H9 (cell line): ENCODE measurements around the gene AGO1. TPM values are rescaled to one million over a fixed set of nuclear protein-coding genes. Genes with fewer than 3 reads are reported as not detected.
"Not testable (repeated sequence)": the region's sequence is repeated elsewhere in the genome, so short reads cannot be mapped to it uniquely, and the experiment has no call there.

ENCODE experiments used
- DNase-seq: peaks from one replicate; pipeline ENCODE4 v3.0.0-alpha.2; 2017
- H2AFZ ChIP-seq: one replicate; pipeline ENCODE4 v1.6.1; 2013; ENCODE audit warnings: mild to moderate bottlenecking, low read length, control low read depth, moderate library complexity
- H2AK5ac ChIP-seq: 2 replicates; pipeline ENCODE4 v1.6.1; 2013; ENCODE audit warnings: low read length, control low read depth, mixed read lengths; ENCODE audit not compliant: insufficient read length
- H2BK120ac ChIP-seq: one replicate; pipeline ENCODE4 v1.6.1; 2013; ENCODE audit warnings: low read depth, mild to moderate bottlenecking, low read length, control low read depth, inconsistent platforms; ENCODE audit not compliant: poor library complexity, severe bottlenecking
- H2BK12ac ChIP-seq: 2 replicates; pipeline ENCODE4 v1.6.1; 2013; ENCODE audit warnings: low read length, control low read depth, mixed read lengths, low read depth; ENCODE audit not compliant: insufficient read length
- H2BK15ac ChIP-seq: 2 replicates; pipeline ENCODE4 v1.6.1; 2013; ENCODE audit warnings: low read depth, low read length, control low read depth
- H2BK20ac ChIP-seq: one replicate; pipeline ENCODE4 v1.6.1; 2013; ENCODE audit warnings: low read depth, mild to moderate bottlenecking, low read length, control low read depth, inconsistent platforms; ENCODE audit not compliant: poor library complexity, severe bottlenecking
- H2BK5ac ChIP-seq: 2 replicates; pipeline ENCODE4 v1.6.1; 2013; ENCODE audit warnings: low read length, control low read depth, mixed read lengths; ENCODE audit not compliant: insufficient read length
- H3K14ac ChIP-seq: 2 replicates; pipeline ENCODE4 v1.6.1; 2013; ENCODE audit warnings: low read length, control low read depth; ENCODE audit not compliant: insufficient read depth
- H3K18ac ChIP-seq: 2 replicates; pipeline ENCODE4 v1.6.1; 2013; ENCODE audit warnings: low read depth, mild to moderate bottlenecking, mixed read lengths, low read length, control low read depth; ENCODE audit not compliant: insufficient read length
- H3K23ac ChIP-seq: 2 replicates; pipeline ENCODE4 v1.6.1; 2013; ENCODE audit warnings: low read length, control low read depth, mixed read lengths, low read depth; ENCODE audit not compliant: insufficient read length
- H3K23me2 ChIP-seq: 2 replicates; pipeline ENCODE4 v1.6.1; 2013; ENCODE audit warnings: low read depth, mild to moderate bottlenecking, mixed read lengths, low read length, control low read depth; ENCODE audit not compliant: insufficient read length, poor library complexity, severe bottlenecking
- H3K27ac ChIP-seq: 2 replicates; pipeline ENCODE4 v1.5.1; 2013; ENCODE audit warnings: low read length, control low read depth, mixed read lengths, low read depth; ENCODE audit not compliant: insufficient read length
- H3K27me3 ChIP-seq: 2 replicates; pipeline ENCODE4 v1.6.1; 2013; ENCODE audit warnings: low read length, control low read depth, inconsistent platforms; ENCODE audit not compliant: insufficient read depth
- H3K4ac ChIP-seq: 2 replicates; pipeline ENCODE4 v1.6.1; 2013; ENCODE audit warnings: low read depth, mild to moderate bottlenecking, control low read depth, inconsistent platforms, low read length, moderate library complexity
- H3K4me1 ChIP-seq: 2 replicates; pipeline ENCODE4 v1.6.1; 2013; ENCODE audit warnings: low read length, control low read depth, inconsistent platforms; ENCODE audit not compliant: insufficient read depth
- H3K4me2 ChIP-seq: 2 replicates; pipeline ENCODE4 v1.6.1; 2013; ENCODE audit warnings: low read length, control low read depth, mixed read lengths; ENCODE audit not compliant: insufficient read length, insufficient read depth
- H3K56ac ChIP-seq: 2 replicates; pipeline ENCODE4 v1.6.1; 2013; ENCODE audit warnings: low read depth, mild to moderate bottlenecking, mixed read lengths, low read length, control low read depth; ENCODE audit not compliant: insufficient read length
- H3K79me1 ChIP-seq: 2 replicates; pipeline ENCODE4 v1.6.1; 2013; ENCODE audit warnings: low read depth, mild to moderate bottlenecking, moderate library complexity, low read length, control low read depth, inconsistent platforms; ENCODE audit not compliant: insufficient read depth, poor library complexity, severe bottlenecking
- H3K79me2 ChIP-seq: 2 replicates; pipeline ENCODE4 v1.6.1; 2013; ENCODE audit warnings: low read length, control low read depth, inconsistent platforms; ENCODE audit not compliant: insufficient read depth
- H3K9ac ChIP-seq: 2 replicates; pipeline ENCODE4 v1.6.1; 2013; ENCODE audit warnings: low read length, control low read depth, mixed read lengths; ENCODE audit not compliant: insufficient read length; ENCODE audit errors: extremely low read depth
- H3K9me3 ChIP-seq: one replicate; pipeline ENCODE4 v1.6.1; 2013; ENCODE audit warnings: low read depth, low read length, inconsistent platforms; ENCODE audit not compliant: control insufficient read depth
- H3T11ph ChIP-seq: one replicate; pipeline ENCODE4 v1.6.1; 2013; ENCODE audit warnings: mild to moderate bottlenecking, low read length, control low read depth, inconsistent platforms
- H4K20me1 ChIP-seq: one replicate; pipeline ENCODE4 v1.6.1; 2013; ENCODE audit not compliant: control insufficient read depth, insufficient read length, insufficient read depth
- H4K5ac ChIP-seq: 2 replicates; pipeline ENCODE4 v1.6.1; 2013; ENCODE audit warnings: low read depth, mild to moderate bottlenecking, mixed read lengths, low read length, control low read depth; ENCODE audit not compliant: insufficient read length
- H4K8ac ChIP-seq: replicated peaks from 2 replicates; pipeline ENCODE4 v1.6.1; 2013; ENCODE audit warnings: low read length, control low read depth, mixed read lengths, low read depth; ENCODE audit not compliant: insufficient read length
- H4K91ac ChIP-seq: 2 replicates; pipeline ENCODE4 v1.6.1; 2013; ENCODE audit warnings: low read depth, mild to moderate bottlenecking, moderate library complexity, mixed read lengths, low read length, control low read depth; ENCODE audit not compliant: insufficient read length
- H3K27ac Mint-ChIP-seq, 3 experiments: 2 replicates in 2 of 3; 3 replicates in 1 of 3; pipeline ENCODE4 v1.8.0; 2020 to 2021; ENCODE audit warnings: mixed read lengths in 3 of 3, mild to moderate bottlenecking in 1 of 3, moderate library complexity in 1 of 3
- H3K27me3 Mint-ChIP-seq: 2 replicates; pipeline ENCODE4 v1.8.0; 2021; ENCODE audit warnings: low read depth, mild to moderate bottlenecking, moderate library complexity, mixed read lengths
- H3K36me3 Mint-ChIP-seq, 3 experiments: 2 replicates in 2 of 3; 3 replicates in 1 of 3; pipeline ENCODE4 v1.8.0; 2020 to 2021; ENCODE audit warnings: low read depth in 3 of 3, mixed read lengths in 3 of 3; ENCODE audit not compliant: insufficient read depth in 1 of 3
- H3K4me1 Mint-ChIP-seq, 2 experiments: 2 replicates each; pipeline ENCODE4 v1.8.0; 2020; ENCODE audit warnings: mixed read lengths in 2 of 2
- H3K4me3 Mint-ChIP-seq, 2 experiments: 2 replicates in 1 of 2; 3 replicates in 1 of 2; pipeline ENCODE4 v1.8.0; 2020 to 2021; ENCODE audit warnings: mild to moderate bottlenecking in 2 of 2, mixed read lengths in 2 of 2, moderate library complexity in 1 of 2
- H3K9me3 Mint-ChIP-seq, 2 experiments: 2 replicates in 1 of 2; 3 replicates in 1 of 2; pipeline ENCODE4 v1.8.0; 2020; ENCODE audit warnings: mild to moderate bottlenecking in 2 of 2, mixed read lengths in 2 of 2, moderate library complexity in 1 of 2
- WGBS: extraction: QIAGEN DNeasy Blood & Tissue Kit; methylation state at CpG from one replicate; pipeline ENCODE4 v1.1.7; 2013; ENCODE audit warnings: missing lambda C conversion rate, low lambda C conversion rate, mixed read lengths; ENCODE audit not compliant: insufficient read length; ENCODE audit errors: extremely low coverage; 5-methylcytosine and 5-hydroxymethylcytosine counted together
- total RNA-seq: library from RNA; stranded (reverse); gene quantifications from 2 replicates; pipeline ENCODE4 v1.2.1, GENCODE V29; 2021
- TF ChIP-seq, protein P1 (sequence below): fragments of 200-600 bp; sonication (generic); conservative IDR thresholded peaks from 3 replicates; pipeline ENCODE4 v1.8.0; 2021; ENCODE audit warnings: antibody characterized with exemption, mild to moderate bottlenecking

Gene AGO1
- total RNA-seq, 1 experiment from 2014 or later = 74.2 TPM

DNA sequence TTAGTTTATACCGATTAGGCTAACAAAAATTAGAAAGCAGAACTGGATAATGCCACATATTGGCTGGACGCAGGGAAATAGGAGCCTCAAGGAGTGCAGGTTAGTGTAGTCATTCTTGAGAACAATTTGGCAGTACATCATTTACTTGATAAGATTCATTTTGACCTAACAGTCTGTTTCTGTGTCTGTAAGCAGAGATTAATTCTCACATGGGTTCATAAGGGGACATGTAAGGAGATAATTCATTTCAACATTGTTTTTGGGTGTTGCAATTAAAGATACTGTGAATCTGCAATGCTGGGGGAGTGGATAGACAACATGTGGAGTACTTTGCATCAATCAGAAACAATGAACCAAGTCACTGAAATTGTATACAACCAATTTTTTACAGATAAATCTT lies 79.9 kb downstream of the AGO1 start:
- no peak overlapping the region for H3K4ac ChIP-seq
- H3K14ac ChIP-seq = no peak overlapping the region
- H3K4me1 Mint-ChIP-seq = no peaks in the 10 kb centered on the region
- H4K8ac ChIP-seq = no peak overlapping the region
- no peak overlapping the region for H3K4me2 ChIP-seq
- H3K79me2 ChIP-seq = no peaks in the 10 kb centered on the region
- no peaks in the 10 kb centered on the region for H3K9me3 ChIP-seq
- no peaks in the 10 kb centered on the region for H3K27me3 Mint-ChIP-seq
- TF ChIP-seq, protein P1, sequence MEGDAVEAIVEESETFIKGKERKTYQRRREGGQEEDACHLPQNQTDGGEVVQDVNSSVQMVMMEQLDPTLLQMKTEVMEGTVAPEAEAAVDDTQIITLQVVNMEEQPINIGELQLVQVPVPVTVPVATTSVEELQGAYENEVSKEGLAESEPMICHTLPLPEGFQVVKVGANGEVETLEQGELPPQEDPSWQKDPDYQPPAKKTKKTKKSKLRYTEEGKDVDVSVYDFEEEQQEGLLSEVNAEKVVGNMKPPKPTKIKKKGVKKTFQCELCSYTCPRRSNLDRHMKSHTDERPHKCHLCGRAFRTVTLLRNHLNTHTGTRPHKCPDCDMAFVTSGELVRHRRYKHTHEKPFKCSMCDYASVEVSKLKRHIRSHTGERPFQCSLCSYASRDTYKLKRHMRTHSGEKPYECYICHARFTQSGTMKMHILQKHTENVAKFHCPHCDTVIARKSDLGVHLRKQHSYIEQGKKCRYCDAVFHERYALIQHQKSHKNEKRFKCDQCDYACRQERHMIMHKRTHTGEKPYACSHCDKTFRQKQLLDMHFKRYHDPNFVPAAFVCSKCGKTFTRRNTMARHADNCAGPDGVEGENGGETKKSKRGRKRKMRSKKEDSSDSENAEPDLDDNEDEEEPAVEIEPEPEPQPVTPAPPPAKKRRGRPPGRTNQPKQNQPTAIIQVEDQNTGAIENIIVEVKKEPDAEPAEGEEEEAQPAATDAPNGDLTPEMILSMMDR = no peak
- H3K27ac Mint-ChIP-seq = no peak overlapping the region
- no peak overlapping the region for H3K23ac ChIP-seq
- H4K91ac ChIP-seq = no peak overlapping the region
- H2BK15ac ChIP-seq = no peak overlapping the region
- H3K23me2 ChIP-seq = no peaks in the 10 kb centered on the region
- H2BK12ac ChIP-seq = no peak overlapping the region
- no peak overlapping the region for H3K18ac ChIP-seq
- no peaks in the 10 kb centered on the region for H3K27me3 ChIP-seq
- no CpG with 5 or more reads among the region's 2 CpGs for WGBS
- no peak overlapping the region for H3K27ac ChIP-seq
- H4K5ac ChIP-seq = no peak overlapping the region
- peaks cover 0 to 6% (median 4%) of the 10 kb centered on the region in 3 experiments; a peak in 5 of 7 replicates for H3K36me3 Mint-ChIP-seq
- no peak overlapping the region for H3K56ac ChIP-seq
- H3K9me3 Mint-ChIP-seq = peaks cover 0 to 3% of the 10 kb centered on the region in 2 experiments; a peak in 1 of 5 replicates
- no peak overlapping the region for H2BK120ac ChIP-seq
- no peak overlapping the region for H2BK20ac ChIP-seq
- H3K4me1 ChIP-seq = no peaks in the 10 kb centered on the region
- no peaks in the 10 kb centered on the region for H3K79me1 ChIP-seq
- no peak overlapping the region for H2BK5ac ChIP-seq
- H2AFZ ChIP-seq = no peak overlapping the region
- no peak for DNase-seq
- no peak overlapping the region for H2AK5ac ChIP-seq
- no peak overlapping the region for H3T11ph ChIP-seq
- no peak overlapping the region for H3K4me3 Mint-ChIP-seq
- H4K20me1 ChIP-seq = no peaks in the 10 kb centered on the region
- no peak overlapping the region for H3K9ac ChIP-seq

DNA sequence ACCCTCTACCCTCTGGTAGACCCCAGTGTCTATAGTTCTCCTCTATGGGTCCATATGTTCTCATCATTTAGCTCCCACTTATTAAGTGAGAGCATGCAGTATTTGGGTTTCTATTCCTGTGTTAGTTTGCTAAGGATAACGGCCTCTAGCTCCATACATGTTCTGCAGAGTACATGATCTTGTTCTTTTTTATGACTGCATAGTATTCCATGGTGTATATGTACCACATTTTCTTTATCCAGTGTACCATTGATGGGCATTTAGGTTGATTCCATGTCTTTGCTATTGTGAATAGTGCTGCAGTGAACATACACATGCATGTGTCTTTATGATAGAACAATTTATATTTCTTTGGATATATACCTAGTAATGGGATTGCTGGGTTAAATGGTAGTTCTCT lies 81.3 kb downstream of the AGO1 start:
- not testable (repeated sequence) for H3K18ac ChIP-seq, H3K56ac ChIP-seq, H3K4ac ChIP-seq, H3K27ac ChIP-seq, H3K79me2 ChIP-seq, H3K4me2 ChIP-seq, H3K27me3 Mint-ChIP-seq, H2BK20ac ChIP-seq, DNase-seq, H3K9ac ChIP-seq, H3K27me3 ChIP-seq, H3K23me2 ChIP-seq, H3T11ph ChIP-seq, H3K9me3 ChIP-seq, H3K79me1 ChIP-seq, H4K5ac ChIP-seq, H2BK12ac ChIP-seq, H3K27ac Mint-ChIP-seq, H2BK15ac ChIP-seq, H2BK120ac ChIP-seq, H3K4me1 ChIP-seq, H3K4me3 Mint-ChIP-seq, H4K91ac ChIP-seq, H2AK5ac ChIP-seq, H3K23ac ChIP-seq, H3K4me1 Mint-ChIP-seq, H2AFZ ChIP-seq, H3K9me3 Mint-ChIP-seq, H4K8ac ChIP-seq, H2BK5ac ChIP-seq, H3K14ac ChIP-seq, H4K20me1 ChIP-seq
- H3K36me3 Mint-ChIP-seq = peaks cover 2 to 15% (median 14%) of the 10 kb centered on the region in 3 experiments; a peak in 6 of 7 replicates
- WGBS = no CpG with 5 or more reads among the region's 1 CpG
